KMS-11 (cell line): ENCODE data around the gene TSPAN9.

Source experiments
- H2AFZ ChIP-seq: fragments of 200-600 bp; sonication (generic); 2 replicates; pipeline ENCODE4 v1.6.1; 2016; ENCODE audit warnings: antibody characterized with exemption, mixed run types, low read depth
- H3K27ac ChIP-seq: fragments of 200-600 bp; sonication (generic); 2 replicates; pipeline ENCODE4 v1.6.1; 2016; ENCODE audit warnings: mild to moderate bottlenecking, mixed run types
- H3K27me3 ChIP-seq: fragments of 200-600 bp; sonication (generic); 2 replicates; pipeline ENCODE4 v1.6.1; 2017; ENCODE audit warnings: mild to moderate bottlenecking, low read depth, mixed run types, moderate library complexity; ENCODE audit not compliant: insufficient read depth
- H3K36me3 ChIP-seq: fragments of 200-600 bp; sonication (generic); 2 replicates; pipeline ENCODE4 v1.6.1; 2017; ENCODE audit warnings: mild to moderate bottlenecking, mixed run types; ENCODE audit not compliant: insufficient read depth
- H3K4me1 ChIP-seq: fragments of 200-600 bp; sonication (generic); 2 replicates; pipeline ENCODE4 v1.6.1; 2016; ENCODE audit warnings: mild to moderate bottlenecking, low read depth, mixed run types; ENCODE audit not compliant: poor library complexity, severe bottlenecking
- H3K4me2 ChIP-seq: fragments of 200-600 bp; sonication (generic); 2 replicates; pipeline ENCODE4 v1.7.0; 2016; ENCODE audit warnings: mild to moderate bottlenecking, mixed run types
- H3K4me3 ChIP-seq: fragments of 200-600 bp; sonication (generic); IDR thresholded peaks from 2 replicates; pipeline ENCODE4 v1.6.1; 2017; ENCODE audit warnings: low read depth, low read length, mixed read lengths; ENCODE audit not compliant: insufficient read depth
- H3K79me2 ChIP-seq: fragments of 200-600 bp; sonication (generic); 2 replicates; pipeline ENCODE4 v1.6.1; 2016; ENCODE audit warnings: low read depth, mixed run types; ENCODE audit not compliant: insufficient read depth
- H3K9ac ChIP-seq: fragments of 200-600 bp; sonication (generic); 2 replicates; pipeline ENCODE4 v1.6.1; 2016; ENCODE audit warnings: mild to moderate bottlenecking, mixed run types
- H4K20me1 ChIP-seq: fragments of 200-600 bp; sonication (generic); 2 replicates; pipeline ENCODE4 v1.6.1; 2016; ENCODE audit warnings: mild to moderate bottlenecking, mixed run types; ENCODE audit not compliant: insufficient read depth
- TF ChIP-seq, protein P1 (sequence below): fragments of 200-600 bp; sonication (generic); conservative IDR thresholded peaks from 2 replicates; pipeline ENCODE4 v1.6.1; 2017; ENCODE audit warnings: low read depth, mild to moderate bottlenecking, antibody characterized with exemption, low read length, moderate library complexity, mixed read lengths

TSPAN9 gene

DNA sequence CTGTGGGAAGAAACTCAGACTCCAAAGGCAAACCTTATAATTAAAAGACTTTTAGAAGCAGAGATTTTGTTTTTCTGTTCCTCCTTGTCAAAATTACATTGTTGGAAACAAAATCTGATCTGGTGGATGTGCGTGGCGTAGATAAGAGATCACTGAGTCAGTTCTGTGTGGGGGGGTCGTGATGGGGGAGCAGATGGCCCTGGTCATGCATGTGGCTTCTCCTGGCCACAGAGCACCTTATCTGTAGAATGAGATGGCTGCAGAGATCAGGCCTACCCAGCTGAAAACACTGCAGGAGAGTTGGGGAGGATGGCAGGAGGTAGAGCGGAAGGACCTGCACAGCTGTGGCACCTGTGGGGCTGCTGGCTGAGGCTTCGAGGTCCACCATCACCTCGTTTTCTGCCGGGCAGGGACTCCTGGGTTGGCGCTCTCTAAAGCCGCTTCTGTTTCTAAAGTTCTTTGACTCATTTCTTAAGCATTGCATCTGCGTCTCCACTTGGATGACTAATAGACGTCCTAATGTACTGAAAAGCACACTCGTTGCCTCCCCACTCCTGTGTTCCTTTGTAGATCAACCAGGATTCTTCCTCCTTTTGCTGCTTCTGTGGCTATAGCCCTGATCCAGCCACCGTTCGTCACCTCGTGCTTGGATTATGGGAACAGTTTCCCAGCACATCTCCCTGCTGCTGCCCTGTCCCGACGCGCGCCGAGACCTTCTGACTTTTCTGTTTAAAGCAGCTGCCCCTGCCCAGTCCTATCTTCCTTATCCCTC lies 93.4 kb downstream of the TSPAN9 start:
- no peaks in the 10 kb centered on the region for H3K36me3 ChIP-seq
- H2AFZ ChIP-seq, result no peak overlapping the region
- H3K79me2 ChIP-seq, result no peaks in the 10 kb centered on the region
- H3K4me3 ChIP-seq, result no peak overlapping the region
- no peak overlapping the region for H3K27ac ChIP-seq
- no peak overlapping the region for H3K4me2 ChIP-seq
- H3K4me1 ChIP-seq, result no peaks in the 10 kb centered on the region
- H3K9ac ChIP-seq, result no peak overlapping the region
- H3K27me3 ChIP-seq, result no peaks in the 10 kb centered on the region
- H4K20me1 ChIP-seq, result no peaks in the 10 kb centered on the region
- TF ChIP-seq, protein P1, sequence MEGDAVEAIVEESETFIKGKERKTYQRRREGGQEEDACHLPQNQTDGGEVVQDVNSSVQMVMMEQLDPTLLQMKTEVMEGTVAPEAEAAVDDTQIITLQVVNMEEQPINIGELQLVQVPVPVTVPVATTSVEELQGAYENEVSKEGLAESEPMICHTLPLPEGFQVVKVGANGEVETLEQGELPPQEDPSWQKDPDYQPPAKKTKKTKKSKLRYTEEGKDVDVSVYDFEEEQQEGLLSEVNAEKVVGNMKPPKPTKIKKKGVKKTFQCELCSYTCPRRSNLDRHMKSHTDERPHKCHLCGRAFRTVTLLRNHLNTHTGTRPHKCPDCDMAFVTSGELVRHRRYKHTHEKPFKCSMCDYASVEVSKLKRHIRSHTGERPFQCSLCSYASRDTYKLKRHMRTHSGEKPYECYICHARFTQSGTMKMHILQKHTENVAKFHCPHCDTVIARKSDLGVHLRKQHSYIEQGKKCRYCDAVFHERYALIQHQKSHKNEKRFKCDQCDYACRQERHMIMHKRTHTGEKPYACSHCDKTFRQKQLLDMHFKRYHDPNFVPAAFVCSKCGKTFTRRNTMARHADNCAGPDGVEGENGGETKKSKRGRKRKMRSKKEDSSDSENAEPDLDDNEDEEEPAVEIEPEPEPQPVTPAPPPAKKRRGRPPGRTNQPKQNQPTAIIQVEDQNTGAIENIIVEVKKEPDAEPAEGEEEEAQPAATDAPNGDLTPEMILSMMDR, result no peak

DNA sequence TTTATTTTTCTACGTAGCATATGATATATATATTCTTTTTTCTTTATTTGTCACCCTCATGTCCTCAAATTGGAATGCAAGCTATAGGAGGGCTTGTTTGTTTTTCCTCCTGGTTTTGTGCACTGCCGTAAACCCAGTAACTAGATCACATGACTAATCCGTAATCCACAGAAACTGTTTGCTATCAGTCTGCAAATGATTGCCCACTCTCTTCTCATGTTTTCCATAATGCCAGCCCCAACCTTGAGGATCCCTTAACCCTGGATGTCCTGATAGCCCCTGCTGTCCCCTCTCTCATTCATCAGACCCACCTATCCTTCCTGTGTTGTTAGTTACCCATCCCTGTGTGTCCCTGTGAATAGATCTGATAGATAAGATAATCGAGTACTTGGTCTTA lies 94.0 kb downstream of the TSPAN9 start:
- no peaks in the 10 kb centered on the region for H4K20me1 ChIP-seq
- H3K4me1 ChIP-seq, result no peaks in the 10 kb centered on the region
- H3K36me3 ChIP-seq, result no peaks in the 10 kb centered on the region
- H3K4me2 ChIP-seq, result no peak overlapping the region
- no peak overlapping the region for H3K4me3 ChIP-seq
- TF ChIP-seq, protein P1, result no peak
- H3K27ac ChIP-seq, result no peak overlapping the region
- no peak overlapping the region for H2AFZ ChIP-seq
- H3K27me3 ChIP-seq, result no peaks in the 10 kb centered on the region
- no peak overlapping the region for H3K9ac ChIP-seq
- no peaks in the 10 kb centered on the region for H3K79me2 ChIP-seq

DNA sequence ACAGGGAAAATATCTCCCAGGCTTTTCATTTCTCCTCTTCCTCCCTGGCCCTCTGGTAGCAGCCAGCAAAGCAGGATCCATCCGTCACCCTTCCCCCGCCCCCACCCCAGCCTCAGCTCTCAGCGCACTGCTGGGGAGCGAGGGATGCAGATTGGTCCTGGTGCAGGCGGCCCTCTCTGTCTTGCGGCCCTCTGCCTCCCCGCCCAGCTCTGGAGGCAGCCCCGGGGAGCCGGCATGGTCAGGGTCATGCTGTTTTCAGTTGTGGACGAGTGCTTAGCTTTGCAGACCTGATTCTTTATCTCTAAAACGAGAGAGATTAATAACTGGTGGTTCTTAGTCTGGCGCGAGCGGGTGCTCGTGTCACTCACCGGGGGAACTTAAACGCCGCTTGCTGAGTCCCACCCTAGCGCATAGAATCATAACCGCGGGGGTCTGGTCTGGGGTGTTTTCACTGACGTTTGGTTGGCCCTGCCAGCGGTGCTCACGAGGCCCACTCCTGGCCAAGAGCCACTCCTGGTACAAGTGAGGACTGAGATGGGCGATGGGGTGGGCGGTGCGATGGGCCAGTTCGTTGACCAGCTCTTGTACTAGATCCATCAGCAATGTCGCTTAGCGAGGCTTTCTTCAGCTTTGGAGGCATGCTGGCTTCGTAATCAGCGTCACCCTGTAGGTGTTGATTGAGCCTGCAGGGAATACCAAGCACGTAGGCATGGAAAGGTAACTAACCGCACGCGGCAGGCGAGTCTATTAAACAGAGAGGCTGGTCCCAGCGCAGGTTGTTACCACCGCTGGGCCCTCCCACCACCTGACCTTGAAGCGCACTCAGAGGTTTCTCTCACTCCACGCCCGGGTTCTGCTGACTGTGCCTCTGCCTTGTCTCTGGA lies 95.2 kb downstream of the TSPAN9 start:
- Histone ChIP-seq H3K4me3 (no peak overlapping the region), H2AFZ (no peak overlapping the region), H4K20me1 (no peaks in the 10 kb centered on the region), H3K4me2 (no peak overlapping the region), H3K79me2 (no peaks in the 10 kb centered on the region), H3K36me3 (no peaks in the 10 kb centered on the region), H3K27me3 (no peaks in the 10 kb centered on the region), H3K9ac (no peak overlapping the region), H3K27ac (no peak overlapping the region), H3K4me1 (no peaks in the 10 kb centered on the region)
- TF ChIP-seq, protein P1, result no peak

DNA sequence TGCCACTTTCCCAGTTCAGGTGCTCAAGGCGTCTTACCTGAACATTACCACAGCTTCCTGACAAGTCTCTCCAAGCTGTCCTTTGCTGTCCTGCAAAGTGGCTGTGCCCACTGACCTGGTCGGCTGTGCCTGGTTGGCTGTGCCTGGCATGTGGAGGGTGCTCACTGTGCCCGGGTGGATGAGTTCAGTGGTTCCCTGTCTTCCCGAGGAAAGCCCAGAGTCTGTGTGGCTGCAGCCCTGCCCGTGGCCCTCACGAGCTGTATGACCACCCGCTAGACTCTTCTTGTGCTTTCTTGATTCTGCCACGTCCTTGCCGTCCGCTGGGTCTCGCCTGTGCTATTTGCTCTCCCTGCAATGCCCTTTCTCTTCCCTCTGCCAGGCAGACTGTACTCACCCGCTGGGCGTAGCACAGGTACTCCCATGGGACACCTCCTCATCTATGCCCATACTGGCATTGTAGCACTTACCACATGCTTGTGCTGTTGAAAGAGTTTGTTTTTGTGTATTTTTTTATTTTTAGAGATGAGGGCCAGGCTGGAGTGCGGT lies 95.9 kb downstream of the TSPAN9 start:
- Histone ChIP-seq H3K79me2 (no peaks in the 10 kb centered on the region), H3K27ac (no peak overlapping the region), H3K36me3 (no peaks in the 10 kb centered on the region), H3K4me1 (no peaks in the 10 kb centered on the region), H4K20me1 (no peaks in the 10 kb centered on the region), H3K4me3 (no peak overlapping the region), H3K27me3 (no peaks in the 10 kb centered on the region), H2AFZ (no peak overlapping the region), H3K4me2 (no peak overlapping the region), H3K9ac (no peak overlapping the region)
- TF ChIP-seq, protein P1, result no peak
